NCI-H82 treated with DMSO at 0.1 percent for 48 hours (cell line): ENCODE data around the gene RNASE3.
"Not testable (repeated sequence)": the region's sequence is repeated elsewhere in the genome, so short reads cannot be mapped to it uniquely, and the experiment has no call there.

ENCODE experiments used
- DNase-seq: peaks from one replicate; lab custom pipeline; 2025; ENCODE audit not compliant: unreplicated experiment; lab: John Stamatoyannopoulos, UW

Gene RNASE3

DNA sequence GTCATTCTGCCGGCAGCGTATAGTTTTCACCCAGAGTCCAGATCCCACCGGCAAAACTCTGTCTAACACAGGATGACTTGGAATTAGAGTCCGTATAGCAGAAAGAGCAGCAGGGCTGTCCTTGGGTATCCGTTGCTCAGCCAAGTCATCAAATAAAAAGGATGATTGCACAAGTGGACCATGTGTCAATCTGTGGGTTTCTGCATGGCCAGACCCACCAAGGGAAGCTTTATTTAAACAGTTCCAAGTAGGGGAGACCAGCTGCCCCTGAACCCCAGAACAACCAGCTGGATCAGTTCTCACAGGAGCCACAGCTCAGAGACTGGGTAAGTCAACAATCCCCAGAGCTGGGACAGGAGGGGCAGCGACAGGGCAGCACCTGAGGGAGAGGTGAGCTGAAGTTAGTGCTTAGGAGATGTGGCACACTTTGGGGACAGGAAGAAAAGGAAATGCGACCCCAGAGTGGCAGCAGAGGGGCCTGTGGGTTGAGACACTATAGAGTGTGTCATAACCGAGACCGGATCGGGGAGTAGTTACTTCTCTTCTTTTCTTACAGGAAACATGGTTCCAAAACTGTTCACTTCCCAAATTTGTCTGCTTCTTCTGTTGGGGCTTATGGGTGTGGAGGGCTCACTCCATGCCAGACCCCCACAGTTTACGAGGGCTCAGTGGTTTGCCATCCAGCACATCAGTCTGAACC is at the start of gene RNASE3:
Gene RNASE3, plus strand, starts transcription at position 260 of the 700 bp plus-strand sequence. Its CDS starts 302 bp downstream, at position 562.
- not testable (repeated sequence) for DNase-seq

DNA sequence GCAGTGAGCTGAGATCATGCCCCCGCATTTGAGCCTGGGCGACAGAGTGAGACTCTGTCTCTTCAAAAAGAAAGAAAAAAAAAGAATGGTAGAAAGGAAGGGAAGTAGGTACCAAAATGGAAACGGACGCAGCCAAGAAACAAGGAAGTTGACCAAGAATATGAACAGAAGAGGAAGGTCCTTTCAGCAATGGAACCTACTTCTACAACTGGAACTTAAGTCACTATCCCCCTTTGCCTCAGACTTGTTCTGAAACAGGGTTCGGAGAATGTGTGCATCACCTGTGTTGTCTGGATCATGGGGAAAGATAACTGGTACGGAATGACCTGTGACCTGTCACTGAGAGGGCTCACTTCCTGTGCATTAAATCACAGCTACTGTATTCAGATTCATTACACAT is 44.6 kb upstream of the RNASE3 start:
- no peak for DNase-seq

DNA sequence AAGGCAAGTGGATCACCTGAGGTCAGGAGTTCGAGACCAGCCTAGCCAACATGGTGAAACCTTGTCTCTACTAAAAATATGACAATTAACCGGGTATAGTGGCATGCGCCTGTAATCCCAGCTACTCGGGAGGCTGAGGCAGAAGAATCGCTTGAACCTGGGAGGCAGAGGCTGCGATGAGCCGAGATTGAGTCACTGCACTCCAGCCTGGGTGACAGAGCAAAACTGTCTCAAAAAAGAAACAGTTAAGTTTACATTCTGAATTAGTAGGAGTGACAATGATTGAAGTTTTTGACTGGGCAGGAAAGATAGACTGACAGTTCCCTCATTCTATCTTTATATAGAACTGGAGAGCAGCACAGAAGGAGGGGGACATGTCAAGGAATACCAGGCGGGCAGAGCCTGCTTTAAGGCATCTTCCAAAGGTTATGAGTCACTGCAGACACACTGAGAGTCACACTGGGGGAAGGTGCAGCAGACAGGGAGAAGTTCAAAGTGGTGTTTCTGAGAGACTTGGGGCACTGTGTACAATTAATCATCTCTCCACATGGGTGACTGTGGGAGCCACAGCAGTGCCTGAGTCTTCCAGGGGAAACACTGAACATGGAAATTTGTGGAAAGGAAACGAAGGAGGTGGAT is 42.8 kb upstream of the RNASE3 start:
- no peak for DNase-seq

DNA sequence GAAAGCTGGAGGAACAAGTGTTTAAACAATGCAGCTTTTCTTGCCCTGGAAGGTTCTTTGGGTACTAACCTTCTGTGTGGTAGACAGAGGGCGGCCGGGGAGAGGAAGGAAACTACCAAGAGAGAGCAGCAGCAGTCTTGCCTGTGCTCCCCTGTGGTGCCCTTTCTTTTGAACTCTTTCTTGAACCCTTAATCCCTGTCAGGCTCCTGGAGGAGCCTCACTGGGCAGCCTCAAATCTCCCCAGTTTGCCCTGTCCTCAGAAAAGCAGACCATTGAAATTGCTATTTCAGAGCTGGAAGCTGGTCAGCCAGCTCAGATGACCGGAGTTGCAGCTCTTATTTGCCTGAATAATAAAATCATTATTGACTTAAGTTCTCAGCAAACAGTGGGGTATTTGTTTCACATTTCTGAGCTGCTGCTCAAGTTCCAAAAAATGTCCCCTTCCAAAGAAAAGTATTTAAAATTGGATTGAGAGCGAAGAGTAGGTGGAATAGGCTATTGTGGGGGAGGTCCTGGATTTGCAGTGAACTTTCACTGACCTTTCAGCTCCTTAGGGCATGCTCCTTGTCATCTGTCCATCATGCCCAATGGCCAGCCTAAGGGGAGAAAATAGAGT is 42.1 kb upstream of the RNASE3 start:
- DNase-seq: no peak

DNA sequence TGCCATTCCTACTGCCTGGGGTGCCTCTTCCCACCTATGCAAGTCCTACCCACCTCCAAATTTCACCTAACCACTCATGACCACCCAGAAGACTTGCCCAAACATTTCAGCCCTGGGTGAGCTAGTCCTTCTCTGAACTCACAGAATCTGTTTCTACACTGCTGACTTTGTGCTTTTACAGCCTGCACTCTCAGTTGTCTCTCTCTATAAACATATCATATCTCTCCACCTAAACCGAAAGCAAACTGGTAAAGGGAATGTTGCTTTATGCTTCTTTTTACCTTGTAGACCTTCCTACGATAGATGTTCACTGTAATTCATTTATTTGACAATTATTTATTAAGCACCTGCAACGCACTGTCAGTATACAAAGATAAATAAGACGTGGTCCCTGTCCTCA is 38.1 kb upstream of the RNASE3 start:
- no peak for DNase-seq

DNA sequence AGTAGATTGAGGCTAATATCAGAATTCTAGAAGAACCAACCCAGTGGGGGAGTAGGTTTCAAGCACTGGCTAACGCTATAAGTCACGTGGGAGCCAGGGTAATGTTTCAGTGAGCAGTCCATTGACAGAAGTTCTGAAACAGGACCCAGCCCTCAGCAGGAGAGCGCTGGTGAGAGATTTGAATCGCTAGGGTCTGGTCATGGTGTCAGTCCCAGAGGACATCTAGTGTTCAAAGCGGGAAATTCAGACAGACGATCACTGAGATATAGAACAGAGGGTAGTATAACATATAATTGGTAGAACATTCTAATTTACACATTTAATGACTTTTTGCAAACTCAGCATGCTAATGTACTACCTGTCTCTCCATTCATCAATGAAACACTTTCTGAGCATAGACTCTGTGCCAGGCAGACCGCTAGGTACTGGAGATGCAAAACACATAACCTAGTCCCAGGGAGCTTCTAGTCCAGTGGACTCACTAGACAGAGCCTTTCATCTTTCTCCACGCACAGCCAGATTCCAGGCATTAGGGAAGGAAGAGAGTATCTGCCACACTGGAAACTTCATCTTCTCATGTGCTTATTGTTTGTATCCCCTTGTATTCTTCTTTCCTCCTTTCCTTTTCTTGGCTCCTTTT is 35.4 kb upstream of the RNASE3 start:
- DNase-seq: no peak

DNA sequence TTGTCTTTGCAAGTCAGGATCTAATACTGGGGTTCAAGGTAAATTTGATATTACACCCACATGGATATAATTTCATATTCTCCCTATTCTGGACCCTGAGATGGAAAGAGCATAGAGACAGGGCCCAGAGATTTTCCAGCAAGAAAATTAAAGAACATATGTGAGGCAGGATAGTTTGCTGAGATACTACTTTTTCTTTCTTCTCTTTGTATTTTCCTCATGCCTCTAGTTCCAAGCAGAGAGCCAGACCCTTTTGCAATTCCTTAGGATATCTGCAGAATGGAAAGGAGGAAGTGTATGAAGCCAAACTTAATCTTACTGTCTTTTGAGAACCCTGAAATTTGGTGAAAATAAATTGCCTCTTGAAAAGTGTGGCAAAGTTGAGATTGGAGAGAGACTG is 34.0 kb upstream of the RNASE3 start:
- DNase-seq: no peak

DNA sequence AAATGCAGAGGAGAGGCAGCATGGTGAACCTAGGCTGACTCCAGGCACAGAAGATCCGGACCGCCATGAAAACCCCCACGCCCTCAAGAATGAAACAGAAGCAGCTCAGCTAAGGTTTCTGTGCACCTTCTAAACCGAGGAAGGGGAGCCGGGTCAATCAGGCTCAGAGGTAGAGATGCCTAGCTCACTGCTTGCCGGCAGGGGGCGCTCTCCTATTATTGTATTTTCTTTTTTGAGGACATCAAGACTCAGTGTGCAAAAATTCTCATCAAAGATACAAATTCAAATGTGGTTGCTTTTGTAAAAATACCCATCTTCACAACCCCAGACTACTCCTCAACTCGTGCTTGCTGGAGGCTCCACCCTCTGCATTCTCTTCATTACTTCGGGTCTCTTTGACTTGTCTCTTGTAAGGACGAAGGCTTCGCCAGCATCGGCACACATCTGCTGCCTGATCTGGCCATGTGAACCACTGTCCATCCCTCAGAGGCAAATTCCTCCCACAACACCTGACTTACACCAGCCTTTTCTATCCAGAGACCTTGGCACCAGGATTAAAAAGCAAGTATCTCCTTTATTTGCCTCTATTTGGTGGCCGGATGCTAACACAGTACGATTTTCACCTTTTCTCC is 33.4 kb upstream of the RNASE3 start:
- peak; percentile 1 for DNase-seq

DNA sequence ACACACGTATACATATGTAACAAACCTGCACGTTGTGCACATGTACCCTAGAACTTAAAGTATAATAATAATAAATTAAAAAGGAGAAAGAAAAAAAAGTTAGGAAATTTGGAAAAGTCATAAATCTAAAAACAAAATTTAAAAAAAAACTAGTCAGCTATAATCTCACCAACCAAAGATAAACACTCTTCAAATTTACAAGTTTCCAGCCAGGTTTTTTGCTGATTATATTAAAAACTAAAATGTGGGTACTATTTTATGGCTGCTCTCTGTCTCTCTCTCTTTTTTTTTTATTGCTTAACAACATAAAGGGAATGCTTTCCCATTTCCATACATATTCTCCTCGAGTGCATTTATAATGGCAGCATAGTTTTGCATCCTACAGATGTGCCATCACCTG is 25.0 kb upstream of the RNASE3 start:
- no peak for DNase-seq

DNA sequence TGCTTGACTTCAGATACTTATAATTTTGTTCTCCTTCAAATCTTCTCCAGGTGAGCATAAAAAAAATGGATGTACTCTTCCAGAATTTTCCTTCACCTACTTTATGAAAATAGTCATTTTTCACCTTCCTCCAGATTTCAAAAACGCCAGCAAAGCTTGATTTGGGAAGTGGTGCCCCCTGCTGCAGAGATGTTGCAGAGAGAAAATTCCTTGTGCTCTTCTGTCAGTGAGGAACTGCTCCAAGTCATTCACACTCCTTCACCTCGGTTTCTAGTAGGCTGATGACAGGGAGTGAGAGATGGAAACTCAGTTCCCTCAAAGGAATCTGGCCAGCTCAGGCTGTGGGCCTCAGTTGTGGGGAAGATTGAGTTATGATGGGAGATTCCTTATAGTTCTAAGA is 24.2 kb upstream of the RNASE3 start:
- no peak for DNase-seq

DNA sequence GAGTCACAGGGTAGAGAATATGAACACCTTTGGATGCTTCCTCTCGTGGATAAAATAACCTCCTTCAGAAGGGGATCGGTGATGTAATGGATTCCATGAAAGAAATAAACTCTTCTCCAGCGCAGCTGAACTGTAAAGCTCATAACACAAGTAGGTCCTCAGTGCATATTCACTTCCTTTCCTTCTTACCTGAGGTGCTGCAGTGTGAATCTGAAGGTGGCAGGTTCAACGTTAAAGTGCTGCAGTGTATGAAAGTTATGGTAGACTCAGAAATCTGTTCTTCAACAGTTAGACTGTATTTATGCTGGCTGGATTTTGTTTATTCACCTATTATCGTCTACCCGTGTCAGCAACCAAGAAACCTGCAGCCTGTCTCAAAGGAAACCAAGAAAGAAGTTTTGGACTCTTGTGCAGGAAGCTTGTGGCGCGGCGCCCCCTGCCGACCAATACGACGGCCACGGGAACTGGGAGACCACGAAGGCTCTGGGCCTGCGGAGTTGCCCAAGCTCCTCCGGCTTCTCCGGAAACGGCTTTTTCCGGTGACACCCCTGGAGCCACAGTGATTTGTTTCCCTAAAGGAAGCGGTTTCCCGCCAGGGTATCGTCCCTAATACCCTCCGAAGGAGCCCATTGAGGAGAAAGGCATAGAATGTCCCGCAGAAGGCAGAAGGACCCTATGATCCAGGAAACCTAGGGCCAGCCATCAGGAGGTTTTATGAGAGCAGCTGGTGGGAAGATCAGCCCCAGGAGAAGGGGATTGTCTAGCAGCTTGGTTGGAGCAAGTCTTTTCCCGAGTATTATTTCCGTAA is 17.6 kb upstream of the RNASE3 start:
- DNase-seq: no peak

DNA sequence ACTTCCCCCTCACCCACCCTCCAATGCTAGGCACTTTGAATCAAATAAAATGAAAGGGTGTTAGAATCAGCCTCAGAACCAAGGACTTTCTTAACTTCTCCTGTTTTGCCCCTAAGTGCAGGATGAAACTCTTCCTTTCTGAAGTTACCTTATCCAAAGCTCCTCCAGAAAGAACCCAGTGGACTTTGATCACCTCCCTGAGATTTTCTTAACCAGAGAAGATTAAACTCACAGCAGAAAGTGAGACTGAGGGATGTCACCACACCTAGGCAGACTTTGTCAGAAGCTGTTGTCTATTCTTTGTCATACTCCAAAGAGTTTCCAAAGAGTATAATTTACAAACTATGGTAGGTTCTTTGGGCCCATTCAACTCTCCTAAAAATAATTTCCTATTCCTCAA is 14.2 kb upstream of the RNASE3 start:
- no peak for DNase-seq

DNA sequence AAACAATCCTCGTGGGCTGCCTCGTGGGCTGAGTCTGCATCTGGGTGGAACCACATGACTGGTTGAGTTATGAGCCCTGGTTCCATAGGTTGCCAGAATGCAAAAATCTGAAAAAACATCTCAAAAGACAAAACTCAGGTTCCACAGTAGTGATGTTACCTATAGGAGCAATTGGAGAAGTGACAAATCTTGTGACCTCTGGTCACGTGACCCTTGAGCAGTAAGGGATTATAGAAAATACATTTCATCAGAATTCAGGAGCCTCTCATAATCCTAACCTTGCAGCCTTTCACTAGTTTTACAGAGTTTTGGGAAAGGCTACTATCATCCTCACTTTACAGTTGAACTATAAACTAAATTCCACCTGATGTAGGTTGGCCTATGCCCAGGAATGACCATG is 12.5 kb upstream of the RNASE3 start:
- no peak for DNase-seq

DNA sequence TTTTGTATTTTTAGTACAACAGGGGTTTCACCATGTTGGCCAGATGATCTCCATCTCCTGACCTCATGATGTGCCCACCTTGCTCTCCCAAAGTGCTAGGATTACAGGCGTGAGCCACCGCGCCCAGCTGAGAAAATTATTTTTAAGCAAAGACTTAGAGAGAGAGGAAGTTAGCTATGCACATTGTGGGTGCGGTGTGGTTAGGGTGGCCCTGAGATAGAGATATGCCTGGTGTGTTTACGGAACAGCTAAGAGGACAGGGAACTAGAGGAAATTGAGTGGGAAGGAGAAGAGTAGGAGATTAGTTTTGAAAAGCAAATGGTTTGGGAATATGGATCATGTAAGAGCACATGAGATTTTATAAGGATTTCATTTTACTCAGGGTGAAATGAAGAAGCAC is 10.0 kb upstream of the RNASE3 start:
- DNase-seq: not testable (repeated sequence)

DNA sequence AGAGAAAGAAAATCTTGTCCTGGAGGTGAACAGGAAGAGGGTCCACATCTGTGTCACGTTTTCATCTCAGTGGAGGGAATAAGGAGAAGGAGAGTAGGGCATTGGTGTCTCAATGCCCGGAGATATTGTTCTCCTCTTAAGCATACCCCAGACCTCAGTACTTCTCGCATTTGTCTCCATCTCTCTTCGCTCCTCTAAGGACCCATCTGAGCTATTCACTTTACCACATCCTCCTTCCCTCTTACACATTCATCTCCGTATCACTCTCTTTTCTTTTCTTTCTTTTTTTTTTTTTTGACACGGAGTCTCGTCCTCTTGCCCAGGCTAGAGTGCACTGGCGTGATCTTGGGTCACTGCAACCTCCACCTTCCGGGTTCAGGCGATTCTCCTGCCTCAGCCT is 8.4 kb upstream of the RNASE3 start:
- DNase-seq: not testable (repeated sequence)

DNA sequence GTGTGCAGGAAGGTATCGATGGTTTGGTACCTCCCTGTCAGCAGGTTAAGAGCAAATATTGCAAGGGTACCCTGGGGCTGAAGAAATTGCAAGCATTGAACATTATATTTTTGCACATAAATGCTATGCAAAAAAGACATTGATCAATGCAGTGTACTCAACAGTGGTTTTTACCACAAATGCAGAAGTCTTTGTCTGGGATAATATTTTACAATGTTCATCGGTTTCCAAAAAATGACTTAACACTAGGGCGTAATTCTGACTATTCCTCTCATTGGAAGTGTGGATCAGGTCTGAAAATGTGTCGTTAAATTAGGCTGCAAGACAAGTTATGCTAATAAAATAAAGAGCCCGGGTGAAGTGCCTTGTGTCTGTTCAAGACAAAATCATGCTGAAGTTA is 2.8 kb upstream of the RNASE3 start:
- DNase-seq: not testable (repeated sequence)

DNA sequence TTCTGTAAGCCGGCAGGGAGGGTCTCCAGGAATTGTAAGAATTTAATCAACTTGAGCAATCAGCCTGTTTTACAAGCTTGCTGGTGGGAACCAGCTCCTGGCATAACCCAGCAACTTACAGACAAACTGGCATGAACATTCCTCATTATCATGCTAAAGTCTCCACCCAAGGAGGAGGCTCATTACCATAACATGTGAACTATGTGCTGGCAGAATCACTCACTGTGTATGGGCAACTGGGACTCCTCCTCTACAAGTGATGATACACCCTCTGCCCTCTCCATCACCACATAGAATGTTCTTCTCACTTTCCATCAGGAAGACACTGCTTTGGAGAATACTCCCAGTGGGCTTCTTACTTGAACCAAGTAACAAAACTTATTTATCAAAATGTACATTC is 4.1 kb downstream of the RNASE3 start:
- DNase-seq: not testable (repeated sequence)

DNA sequence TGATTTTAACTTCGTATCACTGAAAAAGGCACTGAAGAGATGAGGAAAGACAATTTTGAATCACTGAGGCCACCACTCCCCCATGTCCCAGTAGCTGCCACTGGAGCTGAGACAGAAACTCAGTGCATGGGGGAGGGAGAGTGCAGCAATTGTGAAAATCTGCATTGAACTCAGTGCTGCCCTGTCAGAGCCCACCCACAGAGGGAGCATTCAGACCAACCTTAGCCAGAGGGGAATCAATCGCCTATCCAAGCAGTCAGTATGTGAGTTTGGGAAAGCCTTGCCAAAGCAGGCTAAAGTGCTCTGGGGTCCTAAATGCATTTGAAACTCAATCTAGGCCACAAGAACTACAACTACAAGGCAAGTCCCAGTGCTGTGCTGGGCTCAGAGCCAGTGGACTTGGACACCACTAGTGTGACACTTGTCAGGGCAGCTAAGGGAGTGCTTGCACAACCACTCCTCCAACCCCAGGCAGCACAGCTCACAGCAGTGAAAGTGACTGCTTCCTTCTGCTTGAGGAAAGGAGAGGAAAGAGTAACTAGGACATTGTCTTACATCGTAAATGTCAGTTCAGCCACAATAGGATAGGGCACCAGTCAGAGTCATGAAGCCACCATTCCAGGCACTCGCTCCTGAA is 13.3 kb downstream of the RNASE3 start:
- DNase-seq: no peak

DNA sequence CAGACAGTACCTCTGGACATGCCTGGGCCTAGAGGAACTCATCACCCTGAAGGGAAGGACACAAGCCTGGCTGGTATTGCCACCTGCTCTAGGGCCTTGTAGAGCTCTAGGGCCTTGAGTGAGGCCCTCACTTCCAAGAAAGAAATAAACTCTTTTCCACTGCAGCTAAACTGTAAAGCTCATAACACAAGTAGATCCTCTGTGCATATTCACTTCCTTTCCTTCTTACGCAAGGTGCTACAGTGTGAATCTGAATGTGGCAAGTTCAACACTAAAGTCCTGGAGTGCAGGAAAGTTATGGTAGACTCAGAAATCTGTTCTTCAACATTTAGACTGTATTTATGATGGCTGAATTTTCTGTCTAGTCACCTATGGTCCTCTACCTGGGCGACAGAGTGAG is 14.5 kb downstream of the RNASE3 start:
- DNase-seq: no peak

DNA sequence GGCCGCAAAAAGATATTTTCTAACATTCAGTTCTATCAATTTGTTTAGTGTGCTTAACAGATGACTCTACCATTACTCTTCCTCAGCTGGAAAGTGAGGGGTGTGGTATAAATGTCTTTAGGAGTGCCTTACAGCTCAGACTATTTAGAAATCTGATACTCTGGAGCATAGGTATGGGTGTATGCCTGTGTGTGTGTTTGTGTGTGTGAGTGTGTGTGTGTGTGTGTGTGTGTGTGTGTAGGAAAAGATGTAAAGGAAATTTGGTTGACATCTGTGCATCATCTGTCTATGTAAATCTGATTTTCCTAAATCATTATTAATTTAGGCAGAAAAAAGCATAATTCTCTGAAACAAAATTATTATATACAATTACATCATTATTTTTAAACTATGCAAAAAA is 16.0 kb downstream of the RNASE3 start:
- no peak for DNase-seq
